Fibroblast of lung (primary cell): ENCODE results near the gene ZNHIT2. TPM values are rescaled to one million over a fixed set of nuclear protein-coding genes. Genes with fewer than 3 reads are reported as not detected.

Experiments
- DNase-seq, 2 donors: peaks; one replicate each; pipeline versions ENCODE4 v3.0.0 to v3.0.0-alpha.2; 2010; ENCODE audit warnings: low read depth in 2 of 2
- H2AFZ ChIP-seq: 2 replicates; pipeline ENCODE4 v1.5.1; 2012; ENCODE audit warnings: low read length, control low read depth, inconsistent platforms
- H3K27ac ChIP-seq: 2 replicates; pipeline ENCODE4 v1.5.1; 2011; ENCODE audit warnings: low read length, control low read depth; ENCODE audit not compliant: insufficient read depth
- H3K27me3 ChIP-seq: 2 replicates; pipeline ENCODE4 v1.5.1; 2011; ENCODE audit warnings: mild to moderate bottlenecking, low read length; ENCODE audit not compliant: control insufficient read depth, insufficient read depth
- H3K36me3 ChIP-seq: 2 replicates; pipeline ENCODE4 v1.5.1; 2011; ENCODE audit warnings: low read length; ENCODE audit not compliant: control insufficient read depth, insufficient read depth
- H3K4me1 ChIP-seq: 2 replicates; pipeline ENCODE4 v1.5.1; 2011; ENCODE audit warnings: low read length; ENCODE audit not compliant: control insufficient read depth, insufficient read depth; ENCODE audit errors: extremely low read depth
- H3K4me2 ChIP-seq: 2 replicates; pipeline ENCODE4 v1.5.1; 2011; ENCODE audit warnings: low read length, control low read depth; ENCODE audit not compliant: insufficient read depth; ENCODE audit errors: extremely low read depth
- H3K4me3 ChIP-seq, 4 experiments: fragments of 200-600 bp in 1 of 4; sonication (generic) in 1 of 4; replicated peaks in 1 of 4; 2 replicates each; pipeline ENCODE4 v1.5.1; 2011 to 2016; ENCODE audit warnings: low read length in 4 of 4, low read depth in 3 of 4, mild to moderate bottlenecking in 3 of 4, control low read depth in 2 of 4, inconsistent platforms in 1 of 4, mixed read lengths in 1 of 4; ENCODE audit not compliant: insufficient read depth in 1 of 4; ENCODE audit errors: control extremely low read depth in 1 of 4
- H3K79me2 ChIP-seq: 2 replicates; pipeline ENCODE4 v1.5.1; 2012; ENCODE audit warnings: mild to moderate bottlenecking, low read length, inconsistent platforms; ENCODE audit not compliant: control insufficient read depth, insufficient read depth
- H3K9ac ChIP-seq: 2 replicates; pipeline ENCODE4 v1.5.1; 2011; ENCODE audit warnings: mild to moderate bottlenecking, low read length, control low read depth; ENCODE audit not compliant: insufficient read depth
- H3K9me3 ChIP-seq: 2 replicates; pipeline ENCODE4 v1.5.1; 2012; ENCODE audit warnings: low read depth, low read length; ENCODE audit not compliant: control insufficient read depth, insufficient read depth
- H4K20me1 ChIP-seq: 2 replicates; pipeline ENCODE4 v1.5.1; 2011; ENCODE audit warnings: low read length; ENCODE audit not compliant: control insufficient read depth, insufficient read depth; ENCODE audit errors: extremely low read depth
- CTCF ChIP-seq, 2 donors: IDR thresholded peaks in 1 of 2; conservative IDR thresholded peaks in 1 of 2; 1 replicate in 1 of 2; 2 replicates in 1 of 2; pipeline ENCODE4 v1.5.1; 2011 to 2012; ENCODE audit warnings: low read length in 2 of 2, control low read depth in 1 of 2, inconsistent platforms in 1 of 2, low read depth in 1 of 2, mild to moderate bottlenecking in 1 of 2
- EZH2 ChIP-seq: IDR thresholded peaks from 2 replicates; pipeline ENCODE4 v1.5.1; 2012; ENCODE audit warnings: low read length, control low read depth, mild to moderate bottlenecking; ENCODE audit errors: missing control alignments
- polyA plus RNA-seq, 2 donors: library from polyadenylated mRNA; depleted of rRNA in 1 of 2; stranded (reverse) in 1 of 2; unstranded in 1 of 2; fragments of >200 nt; gene quantifications; 2 replicates each; pipeline ENCODE4 v1.2.1, GENCODE V29; 2011 to 2012; ENCODE audit warnings: missing spikeins in 1 of 2
- total RNA-seq: library from RNA; depleted of rRNA; stranded (reverse); fragments of >200 nt; gene quantifications from 2 replicates; pipeline ENCODE4 v1.2.1, GENCODE V29; 2014

Gene ZNHIT2
- total and polyA plus RNA-seq, 2 donors (not counting 1 experiment from before 2014, with no cell fraction given) = 1.4 to 13.2 TPM

GRCh38 chr11:65114538-65115171, 2.8 kb downstream of the ZNHIT2 start:
- no peak overlapping the region for H3K4me2 ChIP-seq
- H3K36me3 ChIP-seq = peaks cover 9% of the 10 kb centered on the region
- peaks cover 13% of the 10 kb centered on the region for H3K79me2 ChIP-seq
- TF ChIP-seq EZH2 = no peak
- no peak for TF ChIP-seq CTCF (conservative IDR thresholded peaks at IDR 0.05 in 1 of 2, IDR thresholded peaks at IDR 0.05 in 1 of 2; ENCODE audit: low read depth in 1 of 2, low read length in 2 of 2)
- H3K4me3 ChIP-seq = no peak overlapping the region
- H2AFZ ChIP-seq = no peak overlapping the region
- H3K9me3 ChIP-seq = no peaks in the 10 kb centered on the region
- no peaks in the 10 kb centered on the region for H3K27me3 ChIP-seq
- DNase-seq = no peak
- H3K9ac ChIP-seq = no peak overlapping the region
- no peaks in the 10 kb centered on the region for H4K20me1 ChIP-seq
- H3K4me1 ChIP-seq = peaks cover 19% of the 10 kb centered on the region
- H3K27ac ChIP-seq = no peak overlapping the region

- Histone ChIP-seq H3K36me3 (peaks cover 13% of the 10 kb centered on the region), H3K4me2 (no peak overlapping the region), H3K4me1 (peaks cover 19% of the 10 kb centered on the region), H3K79me2 (peaks cover 13% of the 10 kb centered on the region), H4K20me1 (no peaks in the 10 kb centered on the region), H3K9ac (no peak overlapping the region), H3K27ac (no peak overlapping the region), H2AFZ (no peak overlapping the region), H3K4me3 (peak overlapping the region in 1 of 4 experiments; percentile 68), H3K9me3 (no peaks in the 10 kb centered on the region), H3K27me3 (no peaks in the 10 kb centered on the region)
- TF ChIP-seq CTCF (conservative IDR thresholded peaks at IDR 0.05 in 1 of 2, IDR thresholded peaks at IDR 0.05 in 1 of 2; ENCODE audit: low read depth in 1 of 2, low read length in 2 of 2) (no peak), EZH2 (no peak)
- DNase-seq = no peak
These were observed 3.7 kb downstream of the ZNHIT2 start for GRCh38 chr11:65113839-65114238.

DNA sequence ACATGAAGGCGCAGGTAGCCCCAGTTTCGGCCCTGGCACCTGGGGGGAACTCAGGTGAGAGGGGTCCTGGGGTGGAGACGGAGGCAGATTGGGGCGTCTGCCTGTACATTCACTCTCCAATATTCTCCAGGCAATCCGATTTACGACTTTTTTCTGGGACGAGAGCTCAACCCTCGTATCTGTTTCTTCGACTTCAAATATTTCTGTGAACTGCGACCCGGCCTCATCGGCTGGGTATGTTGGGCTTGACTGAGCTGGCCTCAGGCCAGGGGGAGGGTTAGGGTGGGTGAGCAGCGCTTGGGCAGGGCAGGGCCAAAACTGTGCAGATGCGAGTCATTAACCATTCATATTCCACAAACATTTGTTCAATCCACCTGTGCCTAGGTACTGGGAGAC, 4.1 kb downstream of the ZNHIT2 start:
- DNase-seq = peak in 1 of 2 donors; percentile 24
- H3K9me3 ChIP-seq = no peaks in the 10 kb centered on the region
- H3K4me2 ChIP-seq = peak overlapping the region; percentile 96
- H3K4me1 ChIP-seq = peaks cover 19% of the 10 kb centered on the region
- H2AFZ ChIP-seq = no peak overlapping the region
- no peak for TF ChIP-seq EZH2
- TF ChIP-seq CTCF (conservative IDR thresholded peaks at IDR 0.05 in 1 of 2, IDR thresholded peaks at IDR 0.05 in 1 of 2; ENCODE audit: low read depth in 1 of 2, low read length in 2 of 2) = no peak
- H3K79me2 ChIP-seq = peaks cover 13% of the 10 kb centered on the region
- no peaks in the 10 kb centered on the region for H4K20me1 ChIP-seq
- H3K9ac ChIP-seq = no peak overlapping the region
- H3K27ac ChIP-seq = no peak overlapping the region
- H3K4me3 ChIP-seq = peak overlapping the region; percentile 55 to 68 (median 62)
- no peaks in the 10 kb centered on the region for H3K27me3 ChIP-seq
- H3K36me3 ChIP-seq = peaks cover 13% of the 10 kb centered on the region
